ENCODE results near the gene CTRL.

Gene CTRL

DNA sequence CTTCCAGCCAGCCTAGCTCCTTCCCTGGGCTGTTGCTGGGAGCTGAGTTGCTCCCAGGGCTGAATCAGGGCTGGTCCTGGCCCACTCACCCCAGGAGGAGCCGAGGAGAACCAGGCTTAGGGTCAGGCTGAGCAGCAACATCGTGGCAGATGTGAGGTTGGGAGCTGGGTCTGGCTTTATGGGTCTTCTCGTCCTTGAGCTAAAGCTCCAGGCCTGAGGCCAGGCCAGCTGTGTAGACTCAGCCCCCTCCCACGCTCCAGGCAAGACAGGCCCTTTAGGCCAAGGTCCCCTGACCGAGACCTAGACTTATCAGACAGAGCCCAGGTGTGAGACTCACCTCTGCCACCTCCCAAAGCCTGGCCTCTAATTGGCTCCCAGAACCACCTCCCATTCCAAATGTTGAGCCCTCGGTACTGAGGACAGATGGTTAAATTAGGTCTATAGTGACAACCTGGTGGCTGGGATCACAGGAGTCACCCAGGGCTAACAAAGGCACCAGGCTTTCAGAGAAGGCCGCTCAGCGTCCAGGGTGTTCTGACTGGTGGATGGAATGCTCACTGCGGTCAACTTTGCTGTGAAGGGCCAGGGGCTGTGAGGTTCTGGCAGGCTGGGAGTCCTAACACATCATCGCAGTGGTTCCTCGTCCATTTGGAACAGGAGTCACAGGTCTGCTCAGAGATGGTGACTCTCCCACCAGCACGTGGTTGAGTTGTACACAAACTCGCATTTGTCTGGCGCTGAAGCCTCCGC is at the start of gene CTRL:
CTRL (minus strand) TSS at position 151 of the 750 bp plus-strand sequence; CDS start at position 141, 10 bp downstream.
- TF ChIP-seq, protein P1, sequence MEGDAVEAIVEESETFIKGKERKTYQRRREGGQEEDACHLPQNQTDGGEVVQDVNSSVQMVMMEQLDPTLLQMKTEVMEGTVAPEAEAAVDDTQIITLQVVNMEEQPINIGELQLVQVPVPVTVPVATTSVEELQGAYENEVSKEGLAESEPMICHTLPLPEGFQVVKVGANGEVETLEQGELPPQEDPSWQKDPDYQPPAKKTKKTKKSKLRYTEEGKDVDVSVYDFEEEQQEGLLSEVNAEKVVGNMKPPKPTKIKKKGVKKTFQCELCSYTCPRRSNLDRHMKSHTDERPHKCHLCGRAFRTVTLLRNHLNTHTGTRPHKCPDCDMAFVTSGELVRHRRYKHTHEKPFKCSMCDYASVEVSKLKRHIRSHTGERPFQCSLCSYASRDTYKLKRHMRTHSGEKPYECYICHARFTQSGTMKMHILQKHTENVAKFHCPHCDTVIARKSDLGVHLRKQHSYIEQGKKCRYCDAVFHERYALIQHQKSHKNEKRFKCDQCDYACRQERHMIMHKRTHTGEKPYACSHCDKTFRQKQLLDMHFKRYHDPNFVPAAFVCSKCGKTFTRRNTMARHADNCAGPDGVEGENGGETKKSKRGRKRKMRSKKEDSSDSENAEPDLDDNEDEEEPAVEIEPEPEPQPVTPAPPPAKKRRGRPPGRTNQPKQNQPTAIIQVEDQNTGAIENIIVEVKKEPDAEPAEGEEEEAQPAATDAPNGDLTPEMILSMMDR (IDR thresholded peaks at IDR 0.05) = no peak
- Histone ChIP-seq H3K36me3 (peaks cover 6 to 63% (median 35%) of the 10 kb centered on the region in 3 donors), H3K9me3 (no peaks in the 10 kb centered on the region), H3K27me3 (no peaks in the 10 kb centered on the region), H3K27ac (no peak within 1 kb of the TSS), H3K4me3 (no peak within 1 kb of the TSS), H3K4me1 (peaks cover 0 to 23% (median 15%) of the 10 kb centered on the region in 4 donors)
- intact Hi-C loops (cut with DNase I; ENCODE audit: low total_unique reads) = no loop called here
- no peak for DNase-seq

DNA sequence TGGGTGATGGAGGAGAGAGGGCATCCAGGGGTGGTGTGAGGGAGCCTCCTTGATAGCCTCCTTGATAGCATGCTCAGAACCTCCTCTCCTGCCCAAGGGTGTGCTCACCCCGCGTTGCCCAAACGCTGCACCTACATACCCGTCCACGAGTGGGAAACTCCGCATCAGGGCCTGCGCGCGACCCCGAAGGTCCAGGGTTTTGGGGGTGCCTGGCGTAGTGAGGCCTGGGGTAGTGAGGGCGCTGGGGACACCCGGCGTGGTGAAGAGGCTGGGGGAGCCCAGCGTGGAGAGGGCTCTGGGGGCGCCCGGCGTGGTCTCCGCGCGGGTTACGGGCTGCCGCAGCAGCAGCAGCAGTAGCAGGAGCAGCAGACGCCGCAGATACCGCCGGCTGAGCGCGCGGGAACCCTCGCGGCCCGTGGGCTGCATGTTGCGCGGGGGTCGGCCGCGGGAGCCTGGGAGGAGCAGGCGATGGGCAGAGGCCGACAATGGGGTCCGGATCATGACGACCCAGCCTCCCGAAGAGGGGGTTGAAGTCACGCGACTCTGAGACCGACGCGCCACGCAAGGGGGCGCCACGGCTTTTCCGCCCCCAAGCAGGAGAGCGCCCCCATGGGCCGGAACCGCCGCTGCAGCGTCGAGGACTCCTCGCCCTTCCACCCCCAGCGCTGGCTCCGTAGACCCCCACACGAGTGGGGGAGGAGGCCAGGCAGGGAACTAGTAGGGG is 48.5 kb upstream of the CTRL start, which contains the start of gene DPEP3:
DPEP3 (minus strand) TSS at position 545 of the 724 bp plus-strand sequence; CDS start at position 426, 119 bp downstream.
- DNase-seq = no peak
- Histone ChIP-seq H3K4me1 (no peaks in the 10 kb centered on the region), H3K27ac (no peak within 1 kb of the TSS), H3K9me3 (no peaks in the 10 kb centered on the region), H3K36me3 (no peaks in the 10 kb centered on the region), H3K4me3 (no peak within 1 kb of the TSS), H3K27me3 (peaks cover 0 to 27% of the 10 kb centered on the region in 2 donors)
- TF ChIP-seq, protein P1 (IDR thresholded peaks at IDR 0.05) = no peak
- intact Hi-C loops (cut with DNase I; ENCODE audit: low total_unique reads) = no loop called here

DNA sequence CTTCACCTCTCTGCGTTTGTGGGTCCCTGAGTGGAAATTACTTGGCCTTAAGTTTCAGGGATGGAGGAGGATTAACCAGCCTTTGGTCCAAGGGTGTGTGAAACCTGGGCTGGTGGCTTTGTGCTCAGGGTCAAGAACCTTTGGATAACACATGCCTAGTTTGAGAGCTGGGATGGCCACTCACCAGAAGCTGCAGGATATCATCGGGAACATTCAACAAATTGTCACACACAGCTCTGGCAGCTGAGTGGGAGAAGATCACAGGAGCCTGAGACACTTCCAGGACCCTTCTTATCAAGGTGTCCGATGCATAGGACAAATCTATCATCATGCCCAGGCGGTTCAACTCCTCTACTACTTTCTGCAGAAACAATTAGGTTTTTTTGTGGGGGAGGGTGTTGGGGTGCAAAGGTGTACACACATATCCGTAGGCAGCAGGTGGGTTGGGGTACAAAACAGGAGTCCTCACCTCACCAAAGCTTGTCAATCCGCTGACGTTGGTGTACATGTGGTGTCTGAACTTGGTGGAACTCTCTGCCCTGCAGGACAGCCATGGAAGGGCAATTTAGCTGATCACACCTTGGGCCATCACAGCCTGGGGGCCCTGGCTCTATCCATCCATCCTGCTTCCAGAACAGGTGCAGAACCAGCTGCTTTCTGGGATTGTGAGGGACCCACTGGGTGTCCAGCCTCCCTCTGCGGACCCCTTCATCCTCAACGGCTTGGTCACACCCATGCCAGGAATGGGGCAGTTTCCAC is 46.0 kb upstream of the CTRL start:
- intact Hi-C loops (cut with DNase I; ENCODE audit: low total_unique reads) = no loop called here
- TF ChIP-seq, protein P1 (IDR thresholded peaks at IDR 0.05) = no peak

DNA sequence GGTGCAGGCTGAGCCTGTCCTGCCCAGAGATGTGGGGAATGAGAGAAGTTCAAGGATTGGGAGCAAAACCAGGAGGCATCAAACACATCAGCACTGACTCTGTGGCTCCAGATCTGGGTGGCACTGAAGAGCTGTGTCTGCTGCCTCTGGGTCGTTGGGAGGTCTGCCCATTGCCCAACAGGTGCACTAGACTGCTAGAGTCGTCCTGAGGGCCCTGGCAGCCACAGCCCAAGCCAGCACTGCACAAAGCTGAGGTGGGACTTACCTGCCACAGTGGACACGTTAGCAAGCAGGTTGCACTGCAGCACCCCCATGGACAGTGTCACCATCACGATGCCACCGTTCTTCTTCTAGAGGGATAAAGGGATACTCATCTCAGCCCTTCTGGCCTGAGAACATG is 45.3 kb upstream of the CTRL start:
- no peaks in the 10 kb centered on the region for H3K4me1 ChIP-seq
- H3K36me3 ChIP-seq = no peaks in the 10 kb centered on the region
- no peak overlapping the region for H3K4me3 ChIP-seq
- TF ChIP-seq, protein P1 (IDR thresholded peaks at IDR 0.05) = no peak
- no peak overlapping the region for H3K27ac ChIP-seq
- no peaks in the 10 kb centered on the region for H3K9me3 ChIP-seq
- DNase-seq = no peak
- intact Hi-C loops (cut with DNase I; ENCODE audit: low total_unique reads) = no loop called here
- peaks cover 0 to 24% of the 10 kb centered on the region in 2 donors for H3K27me3 ChIP-seq

More for the DNA sequence above, 46.0 kb upstream of the CTRL start:
- Histone ChIP-seq H3K36me3 (no peaks in the 10 kb centered on the region), H3K27ac (no peak overlapping the region), H3K4me1 (no peaks in the 10 kb centered on the region), H3K4me3 (no peak overlapping the region), H3K27me3 (peaks cover 0 to 27% of the 10 kb centered on the region in 2 donors), H3K9me3 (no peaks in the 10 kb centered on the region)
- DNase-seq = no peak

DNA sequence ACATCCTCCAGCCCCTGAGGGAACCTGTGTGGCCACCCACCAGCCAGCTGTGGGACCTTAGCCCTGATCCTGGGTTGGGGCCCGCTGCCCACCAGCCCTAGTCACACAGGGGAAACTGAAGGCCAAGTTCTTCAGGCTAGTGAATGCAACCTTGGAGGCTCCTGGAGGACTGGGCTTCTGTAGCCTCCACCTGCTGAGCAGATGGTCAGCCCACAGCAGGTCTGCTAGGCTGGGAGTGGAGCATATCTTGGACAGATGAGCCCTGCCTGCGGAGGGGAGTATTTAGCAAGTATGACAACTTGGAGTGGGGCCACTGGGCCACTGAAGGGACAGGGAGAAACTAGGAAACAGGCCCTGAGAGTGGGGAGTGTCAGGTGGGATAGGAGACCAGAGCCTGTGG is 44.5 kb upstream of the CTRL start:
- no peak overlapping the region for H3K27ac ChIP-seq
- TF ChIP-seq, protein P1 (IDR thresholded peaks at IDR 0.05) = no peak
- no peak for DNase-seq
- H3K36me3 ChIP-seq = no peaks in the 10 kb centered on the region
- intact Hi-C loops (cut with DNase I; ENCODE audit: low total_unique reads) = no loop called here
- no peaks in the 10 kb centered on the region for H3K4me1 ChIP-seq
- no peaks in the 10 kb centered on the region for H3K9me3 ChIP-seq
- H3K27me3 ChIP-seq = peaks cover 0 to 24% of the 10 kb centered on the region in 2 donors
- H3K4me3 ChIP-seq = no peak overlapping the region

Measured in tibial artery (tissue), 4 donors.